ENCODE data around the gene RBM28.

DNA sequence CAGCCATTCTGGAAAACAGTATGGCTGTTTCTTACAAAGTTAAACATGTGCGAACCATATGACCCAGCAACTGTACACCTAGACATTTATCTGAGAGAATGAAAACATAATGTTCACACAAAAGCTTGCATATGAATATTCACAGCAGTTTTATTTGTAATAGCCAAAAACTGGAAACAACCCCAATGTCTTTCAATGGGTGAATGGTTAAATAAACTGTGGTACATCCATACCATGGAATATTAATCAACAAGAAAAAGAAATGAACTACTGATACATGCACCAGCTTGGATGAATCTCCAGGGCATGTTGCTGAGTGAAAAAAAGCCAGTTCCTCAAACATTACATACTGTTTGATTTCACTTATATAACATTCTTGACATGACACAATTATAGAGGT lies 65.3 kb downstream of the RBM28 start:
- no peak for TF ChIP-seq POLR2A (IDR thresholded peaks at IDR 0.05)
- TF ChIP-seq, protein P1, sequence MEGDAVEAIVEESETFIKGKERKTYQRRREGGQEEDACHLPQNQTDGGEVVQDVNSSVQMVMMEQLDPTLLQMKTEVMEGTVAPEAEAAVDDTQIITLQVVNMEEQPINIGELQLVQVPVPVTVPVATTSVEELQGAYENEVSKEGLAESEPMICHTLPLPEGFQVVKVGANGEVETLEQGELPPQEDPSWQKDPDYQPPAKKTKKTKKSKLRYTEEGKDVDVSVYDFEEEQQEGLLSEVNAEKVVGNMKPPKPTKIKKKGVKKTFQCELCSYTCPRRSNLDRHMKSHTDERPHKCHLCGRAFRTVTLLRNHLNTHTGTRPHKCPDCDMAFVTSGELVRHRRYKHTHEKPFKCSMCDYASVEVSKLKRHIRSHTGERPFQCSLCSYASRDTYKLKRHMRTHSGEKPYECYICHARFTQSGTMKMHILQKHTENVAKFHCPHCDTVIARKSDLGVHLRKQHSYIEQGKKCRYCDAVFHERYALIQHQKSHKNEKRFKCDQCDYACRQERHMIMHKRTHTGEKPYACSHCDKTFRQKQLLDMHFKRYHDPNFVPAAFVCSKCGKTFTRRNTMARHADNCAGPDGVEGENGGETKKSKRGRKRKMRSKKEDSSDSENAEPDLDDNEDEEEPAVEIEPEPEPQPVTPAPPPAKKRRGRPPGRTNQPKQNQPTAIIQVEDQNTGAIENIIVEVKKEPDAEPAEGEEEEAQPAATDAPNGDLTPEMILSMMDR (IDR thresholded peaks at IDR 0.05) = no peak
